Liver (tissue), 9 donors: ENCODE measurements around the gene CGNL1. TPM values are rescaled to one million over a fixed set of nuclear protein-coding genes. Genes with fewer than 3 reads are reported as not detected.

Experiments used
- DNase-seq: peaks from one replicate; pipeline ENCODE4 v3.0.0-alpha.2; 2017; ENCODE audit warnings: low spot score
- H3K27ac ChIP-seq, 2 donors: one replicate each; pipeline ENCODE4 v1.7.0; 2013; ENCODE audit warnings: inconsistent platforms in 2 of 2, low read length in 2 of 2, control low read depth in 1 of 2, low read depth in 1 of 2, mild to moderate bottlenecking in 1 of 2
- H3K27me3 ChIP-seq, 4 donors: one replicate each; pipeline versions ENCODE4 v1.6.1 to v1.7.0; 2013; ENCODE audit warnings: low read length in 3 of 4, inconsistent platforms in 1 of 4, mild to moderate bottlenecking in 1 of 4, moderate library complexity in 1 of 4; ENCODE audit not compliant: control insufficient read depth in 4 of 4, insufficient read depth in 4 of 4
- H3K36me3 ChIP-seq, 4 donors: one replicate each; pipeline versions ENCODE4 v1.6.1 to v1.7.0; 2013; ENCODE audit warnings: low read length in 3 of 4, mild to moderate bottlenecking in 3 of 4, low read depth in 1 of 4, moderate library complexity in 1 of 4; ENCODE audit not compliant: control insufficient read depth in 4 of 4, insufficient read depth in 3 of 4
- H3K4me1 ChIP-seq, 4 donors: one replicate each; pipeline versions ENCODE4 v1.6.1 to v1.7.0; 2013; ENCODE audit warnings: low read length in 3 of 4, mild to moderate bottlenecking in 3 of 4, moderate library complexity in 1 of 4; ENCODE audit not compliant: control insufficient read depth in 4 of 4, insufficient read depth in 4 of 4
- H3K4me3 ChIP-seq, 3 donors: one replicate each; pipeline versions ENCODE4 v1.6.1 to v1.7.0; 2013; ENCODE audit warnings: low read length in 3 of 3, control low read depth in 1 of 3, low read depth in 1 of 3, mild to moderate bottlenecking in 1 of 3
- H3K9ac ChIP-seq, 2 donors: one replicate each; pipeline ENCODE4 v1.7.0; 2013; ENCODE audit warnings: low read length in 2 of 2, mild to moderate bottlenecking in 2 of 2, moderate library complexity in 2 of 2, control low read depth in 1 of 2, low read depth in 1 of 2
- H3K9me3 ChIP-seq, 4 donors: one replicate each; pipeline versions ENCODE4 v1.6.1 to v1.7.0; 2013; ENCODE audit warnings: low read length in 3 of 4; ENCODE audit not compliant: control insufficient read depth in 4 of 4
- CTCF ChIP-seq: fragments of 150-350 bp; IDR thresholded peaks from 2 replicates; pipeline ENCODE4 v1.5.1; 2017; ENCODE audit warnings: improper control_type of control experiment, low read depth, low read length; ENCODE audit not compliant: missing input control
- EGR1 ChIP-seq, 2 donors: IDR thresholded peaks; 2 replicates each; pipeline ENCODE4 v1.6.1; 2016 to 2018; ENCODE audit warnings: antibody characterized with exemption in 2 of 2, low read depth in 2 of 2
- FOXA1 ChIP-seq: IDR thresholded peaks from 2 replicates; pipeline ENCODE4 v1.6.1; 2016; ENCODE audit warnings: antibody characterized with exemption
- FOXA2 ChIP-seq: IDR thresholded peaks from 2 replicates; pipeline ENCODE4 v1.6.1; 2016; ENCODE audit warnings: antibody characterized with exemption
- GABPA ChIP-seq, 2 donors: IDR thresholded peaks in 1 of 2; conservative IDR thresholded peaks in 1 of 2; 2 replicates each; pipeline ENCODE4 v1.6.1; 2016; ENCODE audit warnings: antibody characterized with exemption in 2 of 2, mild to moderate bottlenecking in 1 of 2, moderate library complexity in 1 of 2
- HNF4A ChIP-seq, 2 donors: conservative IDR thresholded peaks; 2 replicates each; pipeline ENCODE4 v1.6.1; 2016; ENCODE audit warnings: antibody characterized with exemption in 2 of 2, mild to moderate bottlenecking in 2 of 2
- HNF4G ChIP-seq: IDR thresholded peaks from 2 replicates; pipeline ENCODE4 v1.6.1; 2016; ENCODE audit warnings: antibody characterized with exemption
- JUND ChIP-seq, 2 donors: IDR thresholded peaks; 2 replicates each; pipeline ENCODE4 v1.6.1; 2016; ENCODE audit warnings: antibody characterized with exemption in 2 of 2
- MAX ChIP-seq: IDR thresholded peaks from 2 replicates; pipeline ENCODE4 v1.6.1; 2016; ENCODE audit warnings: antibody characterized with exemption
- NR2F2 ChIP-seq: IDR thresholded peaks from 2 replicates; pipeline ENCODE4 v1.6.1; 2016; ENCODE audit warnings: antibody characterized with exemption
- RAD21 ChIP-seq, 2 donors: IDR thresholded peaks; 2 replicates each; pipeline ENCODE4 v1.6.1; 2016; ENCODE audit warnings: antibody characterized with exemption in 2 of 2, mild to moderate bottlenecking in 2 of 2
- REST ChIP-seq: IDR thresholded peaks from 2 replicates; pipeline ENCODE4 v1.6.1; 2016; ENCODE audit warnings: antibody characterized with exemption, mild to moderate bottlenecking
- RXRA ChIP-seq, 2 donors: IDR thresholded peaks; 2 replicates each; pipeline ENCODE4 v1.6.1; 2017 to 2018; ENCODE audit warnings: antibody characterized with exemption in 2 of 2, mild to moderate bottlenecking in 1 of 2
- SP1 ChIP-seq: IDR thresholded peaks from 2 replicates; pipeline ENCODE4 v1.6.1; 2018; ENCODE audit warnings: antibody characterized with exemption, mild to moderate bottlenecking
- TAF1 ChIP-seq: conservative IDR thresholded peaks from 2 replicates; pipeline ENCODE4 v1.6.1; 2016; ENCODE audit warnings: antibody characterized with exemption, mild to moderate bottlenecking
- YY1 ChIP-seq: IDR thresholded peaks from 2 replicates; pipeline ENCODE4 v1.6.1; 2016; ENCODE audit warnings: antibody characterized with exemption, mild to moderate bottlenecking
- WGBS: extraction: QIAGEN DNeasy Blood & Tissue Kit; methylation state at CpG from one replicate; pipeline ENCODE4 v1.1.7; 2013; 5-methylcytosine and 5-hydroxymethylcytosine counted together
- polyA plus RNA-seq, 2 donors: library from polyadenylated mRNA; stranded (reverse) in 1 of 2; unstranded in 1 of 2; fragments of 200-250 nt in 1 of 2; fragments of >200 nt in 1 of 2; fragmentation: Nextera tagmentation in 1 of 2; extraction: Ambion mirVana in 1 of 2; gene quantifications; one replicate each; pipeline versions ENCODE4 v1.2.1 to v1.2.3, GENCODE V29; 2013 to 2015
- total RNA-seq, 2 donors: library from RNA; depleted of rRNA; stranded (reverse); fragments of >200 nt; gene quantifications; one replicate each; pipeline ENCODE4 v1.2.3, GENCODE V29; 2014
- TF ChIP-seq, protein P1 (sequence below): IDR thresholded peaks from 2 replicates; pipeline ENCODE4 v1.6.1; 2016; ENCODE audit warnings: antibody characterized with exemption
- TF ChIP-seq, protein P2 (sequence below): IDR thresholded peaks from 2 replicates; pipeline ENCODE4 v1.6.1; 2016; ENCODE audit warnings: antibody characterized with exemption
- donor health status: healthy.
- donor health status: healthy.
- donor health status: healthy.
- donor health status: healthy.
- donor health status: healthy.

The CGNL1 gene
- total and polyA plus RNA-seq, 4 donors: 12.0 to 31.9 (median 16.1) TPM

DNA sequence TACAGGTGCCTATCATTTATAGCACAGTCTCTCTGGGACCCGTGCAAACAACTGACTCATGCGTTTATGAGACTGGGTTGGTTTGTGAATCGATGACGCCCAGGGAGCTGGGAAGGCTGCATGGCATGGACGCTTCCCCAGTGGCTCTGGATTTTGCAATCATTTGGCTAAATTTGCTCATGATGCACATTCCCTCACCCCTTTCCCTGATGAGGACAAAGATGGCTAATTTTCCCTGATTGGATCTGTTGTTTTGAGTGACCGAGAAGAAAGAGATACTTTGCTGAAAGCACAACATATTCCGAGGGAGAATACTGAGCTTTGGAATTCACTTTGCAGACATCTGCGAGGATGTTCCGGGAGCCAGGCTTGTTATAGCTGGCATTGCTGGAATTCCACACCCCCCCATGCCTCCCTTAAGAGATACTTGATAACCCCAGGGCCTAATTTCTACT lies 51.1 kb downstream of the CGNL1 start:
- Histone ChIP-seq H3K9me3 (no peaks in the 10 kb centered on the region), H3K4me1 (peaks cover 4 to 55% (median 19%) of the 10 kb centered on the region in 4 donors), H3K27ac (peak overlapping the region; percentile 82 to 84), H3K9ac (no peak overlapping the region), H3K27me3 (no peaks in the 10 kb centered on the region), H3K4me3 (no peak overlapping the region), H3K36me3 (peaks cover 0 to 3% (median 0%) of the 10 kb centered on the region in 4 donors)
- 30% methylated on average over 9 of the region's 9 CpGs for WGBS
- no peak for DNase-seq
- TF ChIP-seq, protein P1, sequence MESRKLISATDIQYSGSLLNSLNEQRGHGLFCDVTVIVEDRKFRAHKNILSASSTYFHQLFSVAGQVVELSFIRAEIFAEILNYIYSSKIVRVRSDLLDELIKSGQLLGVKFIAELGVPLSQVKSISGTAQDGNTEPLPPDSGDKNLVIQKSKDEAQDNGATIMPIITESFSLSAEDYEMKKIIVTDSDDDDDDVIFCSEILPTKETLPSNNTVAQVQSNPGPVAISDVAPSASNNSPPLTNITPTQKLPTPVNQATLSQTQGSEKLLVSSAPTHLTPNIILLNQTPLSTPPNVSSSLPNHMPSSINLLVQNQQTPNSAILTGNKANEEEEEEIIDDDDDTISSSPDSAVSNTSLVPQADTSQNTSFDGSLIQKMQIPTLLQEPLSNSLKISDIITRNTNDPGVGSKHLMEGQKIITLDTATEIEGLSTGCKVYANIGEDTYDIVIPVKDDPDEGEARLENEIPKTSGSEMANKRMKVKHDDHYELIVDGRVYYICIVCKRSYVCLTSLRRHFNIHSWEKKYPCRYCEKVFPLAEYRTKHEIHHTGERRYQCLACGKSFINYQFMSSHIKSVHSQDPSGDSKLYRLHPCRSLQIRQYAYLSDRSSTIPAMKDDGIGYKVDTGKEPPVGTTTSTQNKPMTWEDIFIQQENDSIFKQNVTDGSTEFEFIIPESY: peak; percentile 18
- TF ChIP-seq FOXA1: no peak
- TF ChIP-seq HNF4A (conservative IDR thresholded peaks at IDR 0.05): peak in 1 of 2 donors; percentile 52
- no peak for TF ChIP-seq NR2F2
- peak; percentile 17 to 63 for TF ChIP-seq RXRA (IDR thresholded peaks at IDR 0.05)
- TF ChIP-seq, protein P2, sequence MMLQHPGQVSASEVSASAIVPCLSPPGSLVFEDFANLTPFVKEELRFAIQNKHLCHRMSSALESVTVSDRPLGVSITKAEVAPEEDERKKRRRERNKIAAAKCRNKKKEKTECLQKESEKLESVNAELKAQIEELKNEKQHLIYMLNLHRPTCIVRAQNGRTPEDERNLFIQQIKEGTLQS: no peak
- peak; percentile 90 for TF ChIP-seq YY1
- TF ChIP-seq RAD21 (IDR thresholded peaks at IDR 0.05): peak; percentile 21 to 22
- no peak for TF ChIP-seq CTCF
- no peak for TF ChIP-seq FOXA2
- TF ChIP-seq MAX: peak; percentile 61
- no peak for TF ChIP-seq EGR1 (IDR thresholded peaks at IDR 0.05; ENCODE audit: low read depth in 2 of 2)
- TF ChIP-seq JUND (IDR thresholded peaks at IDR 0.05): peak; percentile 36 to 73
- peak; percentile 33 for TF ChIP-seq REST
- no peak for TF ChIP-seq GABPA (IDR thresholded peaks at IDR 0.05 in 1 of 2, conservative IDR thresholded peaks at IDR 0.05 in 1 of 2)
- no peak for TF ChIP-seq HNF4G
- TF ChIP-seq SP1: no peak
- no peak for TF ChIP-seq TAF1
